Measurements from ENCODE around the gene SLFN13.

GRCh38 chr17:35390156-35390555 lies 58.4 kb downstream of the SLFN13 start:
- TF ChIP-seq CTCF (IDR thresholded peaks at IDR 0.05), result no peak
- no peak for TF ChIP-seq EP300 (IDR thresholded peaks at IDR 0.05)
